Endometrium (tissue), 2 donors: ENCODE data around the gene TEAD1.
"Not testable (repeated sequence)": the region's sequence is repeated elsewhere in the genome, so short reads cannot be mapped to it uniquely, and the experiment has no call there.

ENCODE experiments used
- FAIRE-seq: peaks from 2 replicates; lab custom pipeline; 2012; peaks lifted over from hg19 to GRCh38; lab: Jason Lieb, UNC
- donor health status: control.
- donor health status: control.

Gene TEAD1

DNA sequence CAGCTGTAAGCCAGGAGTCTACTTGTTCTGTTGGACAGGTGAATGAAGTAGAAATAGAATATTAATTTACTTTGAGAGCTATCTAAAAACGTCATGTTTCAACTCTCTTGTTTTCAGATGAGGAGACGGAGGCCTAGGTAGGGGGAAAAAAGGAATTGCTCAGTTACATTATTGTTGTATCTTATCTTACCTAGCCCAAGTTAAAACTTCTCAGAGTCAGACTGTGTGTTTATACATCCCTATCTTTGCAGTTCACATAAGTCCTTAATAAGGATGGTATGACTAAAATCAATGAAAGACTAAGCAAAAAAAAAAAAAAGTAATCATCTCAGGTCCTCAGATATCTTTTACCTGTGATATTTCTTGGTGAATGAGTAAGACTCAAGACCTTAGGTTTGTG lies 62.8 kb downstream of the TEAD1 start:
- no peak for FAIRE-seq

DNA sequence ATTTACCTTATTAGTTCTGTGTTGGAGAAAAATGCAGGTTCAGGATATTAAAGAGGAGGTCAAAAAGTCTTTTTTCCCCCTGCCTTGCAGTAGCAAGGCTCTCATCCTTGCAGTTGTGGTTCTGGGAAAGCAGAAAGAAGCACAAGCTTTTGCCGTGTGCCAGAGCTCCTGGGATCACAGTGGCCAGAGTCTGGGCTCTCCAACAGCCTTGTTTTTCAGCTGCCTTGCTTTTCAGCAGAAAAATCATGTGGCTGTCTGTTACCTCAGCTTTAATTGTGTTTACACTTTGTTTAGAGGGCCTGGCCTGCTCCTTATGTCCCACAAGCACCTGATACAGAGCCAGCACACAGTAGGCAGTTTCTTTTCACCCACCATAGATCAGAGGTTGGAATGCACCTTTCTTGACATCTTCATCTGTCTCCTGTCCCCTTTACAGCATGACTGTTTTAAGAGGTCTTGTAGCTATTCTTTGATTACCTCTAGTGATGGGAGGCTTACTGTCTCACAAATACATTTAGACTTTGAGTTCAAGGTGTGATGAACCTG lies 67.5 kb downstream of the TEAD1 start:
- no peak for FAIRE-seq

- FAIRE-seq: no peak
These were observed 69.7 kb downstream of the TEAD1 start for GRCh38 chr11:12743834-12744449.

DNA sequence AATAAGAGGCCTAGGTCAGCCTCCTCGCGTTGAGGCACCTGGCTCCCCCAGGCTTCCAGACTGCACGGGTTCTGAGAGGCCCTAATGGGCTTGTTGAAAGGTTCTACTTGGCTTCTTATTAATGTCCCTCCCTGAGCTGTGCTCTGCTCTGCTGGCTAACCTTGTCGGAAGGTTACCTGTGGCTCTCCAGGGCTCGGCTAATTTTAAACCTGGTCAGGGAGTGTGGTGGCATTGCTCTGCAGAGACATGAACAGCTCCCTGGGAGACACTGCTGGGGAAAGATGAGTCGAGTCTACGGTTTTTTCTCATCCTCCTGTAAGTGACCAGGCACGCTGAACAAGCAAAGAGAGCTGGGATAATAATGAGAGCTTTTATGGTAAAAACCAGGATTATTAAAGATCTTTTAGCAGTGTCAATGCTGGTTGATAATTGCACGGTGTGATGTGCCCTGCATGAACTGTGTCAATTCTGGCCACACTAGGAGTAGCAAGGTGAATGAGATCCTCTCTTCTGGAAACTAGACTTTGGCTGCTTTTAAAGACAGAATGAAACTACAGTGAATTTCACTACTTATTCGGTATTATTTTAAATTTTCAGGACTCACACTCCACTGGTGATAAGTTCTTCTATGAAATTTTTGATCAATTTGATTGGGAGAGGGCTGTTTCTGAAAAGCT lies 70.7 kb downstream of the TEAD1 start:
- FAIRE-seq: no peak

DNA sequence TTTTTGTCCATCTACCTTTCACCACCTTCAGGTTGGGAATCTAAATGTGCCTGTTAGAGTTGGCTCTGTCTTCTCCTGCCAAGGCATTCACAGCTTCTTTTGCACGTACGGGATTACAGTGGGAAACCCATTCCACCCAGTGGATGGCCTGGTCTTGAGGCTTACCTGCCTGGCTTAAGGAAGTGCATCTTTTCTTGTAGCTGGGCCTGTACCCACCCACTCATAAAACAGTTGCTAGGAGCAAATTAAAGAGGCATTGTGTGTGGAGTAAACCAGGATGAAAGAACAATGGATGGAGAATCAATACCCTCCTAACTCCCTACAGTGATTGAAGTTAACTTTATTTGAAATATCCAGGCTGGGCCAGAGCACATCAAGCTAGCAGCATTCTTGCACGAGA lies 71.6 kb downstream of the TEAD1 start:
- no peak for FAIRE-seq

DNA sequence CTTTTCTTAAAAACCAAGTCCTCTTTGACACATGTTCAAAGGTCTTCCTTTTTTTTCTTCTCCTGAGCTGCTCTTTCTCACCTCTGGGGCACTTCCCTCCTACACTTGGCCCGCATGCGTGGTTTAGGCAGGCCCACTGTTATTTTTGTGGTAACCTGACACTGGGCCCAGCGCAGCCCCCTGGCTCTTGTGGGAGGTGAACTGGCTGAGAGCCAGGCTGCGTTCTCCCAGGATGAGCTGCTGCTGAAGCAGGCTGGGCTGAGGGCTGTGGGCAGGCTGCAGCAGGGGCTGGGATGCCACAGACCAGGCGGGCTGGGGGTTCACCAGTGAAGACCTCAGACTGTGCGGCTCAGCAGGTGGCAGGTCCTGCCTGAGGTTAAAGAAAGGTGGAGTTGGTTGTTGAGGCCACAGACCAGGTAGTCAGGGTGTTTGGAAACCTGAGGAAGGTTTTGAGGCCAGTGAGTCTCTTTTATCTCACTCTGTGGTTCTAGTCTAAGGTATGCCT lies 72.4 kb downstream of the TEAD1 start:
- no peak for FAIRE-seq

- FAIRE-seq: no peak
These were observed 74.3 kb downstream of the TEAD1 start for GRCh38 chr11:12748561-12748960.

DNA sequence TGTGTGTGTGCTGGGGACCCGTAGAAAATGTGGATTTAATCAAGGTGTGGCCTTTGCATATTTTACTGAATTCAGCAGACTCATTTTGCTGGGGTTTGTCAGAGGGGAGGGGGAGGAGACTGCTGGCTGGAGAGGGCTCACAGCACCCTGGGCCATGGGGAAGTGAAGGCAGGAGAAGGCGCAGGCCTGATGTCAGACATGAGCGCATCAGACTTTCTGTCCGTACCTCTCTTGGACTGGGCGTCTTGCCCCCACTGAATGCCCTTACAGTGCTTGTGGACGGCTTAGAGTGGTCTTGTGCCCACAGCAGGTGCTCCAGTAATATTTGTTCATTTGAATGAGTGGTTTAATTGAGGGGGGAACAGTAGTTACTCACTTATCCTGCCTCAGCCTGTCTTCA lies 75.2 kb downstream of the TEAD1 start:
- FAIRE-seq: no peak

- no peak for FAIRE-seq
These were observed 76.0 kb downstream of the TEAD1 start for GRCh38 chr11:12750181-12750580.

DNA sequence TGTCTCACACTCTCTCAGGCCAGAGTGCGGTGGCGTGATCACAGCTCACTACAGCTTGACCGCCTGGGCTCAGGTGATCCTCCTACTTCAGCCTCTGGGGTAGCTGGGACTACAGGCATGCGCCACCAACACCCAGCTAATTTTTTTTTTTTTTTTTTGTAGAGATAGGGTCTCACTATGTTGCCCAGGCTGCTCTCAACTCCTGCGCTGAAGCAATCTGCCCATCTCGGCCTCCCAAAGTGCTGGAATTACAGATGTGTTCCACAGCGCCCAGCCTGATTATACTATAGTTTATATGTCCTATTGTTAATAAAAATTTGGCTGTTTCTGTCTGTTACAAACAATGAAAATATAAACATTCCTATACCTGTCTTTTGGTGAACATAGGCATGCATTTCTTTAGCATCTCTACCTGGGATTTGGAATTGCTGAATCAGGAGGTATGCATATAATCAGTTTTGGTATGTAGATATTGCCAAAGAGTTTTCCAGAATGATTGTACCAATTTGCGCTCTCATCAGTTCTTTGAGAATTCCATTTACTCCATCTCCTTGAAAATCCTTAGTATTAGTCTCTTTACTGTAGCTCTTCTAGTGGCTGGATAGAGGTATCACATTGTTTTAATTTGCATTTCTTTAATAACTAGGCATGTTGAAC lies 78.8 kb downstream of the TEAD1 start:
- FAIRE-seq: no peak

- FAIRE-seq: no peak
These were observed 79.8 kb downstream of the TEAD1 start for GRCh38 chr11:12754021-12754420.

DNA sequence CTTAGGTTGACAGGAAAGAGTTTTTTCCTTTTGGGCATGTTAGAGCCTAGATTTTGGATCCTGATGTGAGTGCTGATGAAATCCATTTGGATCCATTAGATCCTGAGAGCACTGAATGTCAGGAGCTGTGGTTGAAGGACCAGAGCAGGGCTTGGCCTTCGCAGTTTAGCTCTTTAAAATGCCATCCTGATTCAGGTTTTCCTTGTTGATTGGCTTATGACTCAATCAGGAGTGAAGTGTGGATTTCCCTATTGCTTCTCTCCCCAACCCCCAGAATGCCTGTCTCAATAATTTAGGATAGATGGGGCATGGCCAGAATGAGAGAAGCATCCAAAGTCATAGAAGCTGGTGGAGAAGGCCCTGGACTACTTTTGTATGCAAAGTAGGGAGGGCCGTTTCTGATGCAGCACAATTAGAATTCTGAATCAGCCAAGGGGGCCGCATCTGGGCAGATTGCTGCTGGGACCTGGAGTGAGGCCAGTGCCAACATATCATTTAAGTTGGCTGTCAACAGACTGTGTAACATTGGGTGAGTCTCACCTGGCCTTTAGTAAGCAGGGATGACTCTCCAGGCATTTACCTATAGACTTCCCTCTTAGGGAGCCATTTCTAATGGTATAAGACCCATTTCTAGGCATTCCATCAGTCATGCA lies 80.5 kb downstream of the TEAD1 start:
- FAIRE-seq: no peak

DNA sequence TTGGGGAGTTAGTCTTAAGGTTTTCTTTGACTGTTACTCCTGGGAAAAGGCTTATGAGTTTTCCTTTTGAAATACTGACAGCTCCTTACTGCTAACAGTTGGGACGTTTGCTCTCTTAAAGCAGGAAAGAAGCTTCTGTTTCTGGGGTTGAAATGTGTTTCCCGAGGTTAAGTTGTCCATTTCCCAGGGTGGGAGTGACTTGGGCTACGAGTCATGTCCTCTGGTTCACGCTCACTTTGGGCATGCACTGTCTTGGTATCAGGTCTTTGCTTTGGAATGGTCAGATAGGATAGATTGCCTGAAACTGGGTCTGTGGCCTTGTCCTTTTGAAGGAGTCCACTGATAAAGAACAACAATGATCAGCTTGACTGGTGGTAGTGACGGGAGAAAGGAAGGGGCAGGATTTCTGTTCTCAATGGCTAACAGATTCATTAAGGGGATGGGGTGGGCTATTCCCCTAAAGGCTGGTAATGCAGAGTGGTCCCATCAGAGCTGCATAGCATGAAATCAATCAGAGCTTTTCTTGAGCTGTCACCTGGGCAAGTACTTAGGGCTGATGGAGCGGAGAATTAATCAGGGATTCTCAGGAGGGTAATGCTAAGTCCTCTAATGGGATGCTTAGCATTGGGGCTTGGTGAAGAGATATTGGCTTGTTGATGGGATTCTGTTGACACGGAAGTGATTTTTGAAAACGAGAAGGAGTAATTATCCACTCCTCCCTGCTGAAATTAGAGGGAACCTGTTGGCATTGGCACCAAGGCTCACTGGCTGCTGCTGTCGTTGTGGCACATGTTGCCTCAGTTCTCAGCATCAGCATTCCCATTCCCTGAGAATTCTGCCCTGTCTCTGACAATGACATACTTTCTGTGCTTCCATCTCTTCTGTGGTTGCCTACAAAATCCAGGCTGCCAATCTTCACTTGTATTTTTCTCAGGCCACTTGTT lies 81.6 kb downstream of the TEAD1 start:
- FAIRE-seq: no peak

DNA sequence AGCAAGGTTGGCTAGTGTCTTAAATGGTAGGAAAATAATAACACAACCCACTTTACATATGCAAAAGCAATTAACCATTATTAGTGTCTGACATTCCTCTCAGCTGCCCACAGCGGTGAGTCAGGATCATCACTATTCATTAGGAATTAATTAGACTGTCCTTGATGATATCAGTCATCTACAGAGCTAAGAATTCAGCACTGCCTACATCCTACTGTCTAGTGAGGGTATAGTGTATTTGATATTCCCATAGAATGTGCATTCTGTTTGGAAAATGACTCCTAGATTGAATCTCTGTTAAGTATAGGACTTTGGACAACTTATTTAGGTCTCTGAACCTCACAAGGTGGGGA lies 82.2 kb downstream of the TEAD1 start:
- no peak for FAIRE-seq

DNA sequence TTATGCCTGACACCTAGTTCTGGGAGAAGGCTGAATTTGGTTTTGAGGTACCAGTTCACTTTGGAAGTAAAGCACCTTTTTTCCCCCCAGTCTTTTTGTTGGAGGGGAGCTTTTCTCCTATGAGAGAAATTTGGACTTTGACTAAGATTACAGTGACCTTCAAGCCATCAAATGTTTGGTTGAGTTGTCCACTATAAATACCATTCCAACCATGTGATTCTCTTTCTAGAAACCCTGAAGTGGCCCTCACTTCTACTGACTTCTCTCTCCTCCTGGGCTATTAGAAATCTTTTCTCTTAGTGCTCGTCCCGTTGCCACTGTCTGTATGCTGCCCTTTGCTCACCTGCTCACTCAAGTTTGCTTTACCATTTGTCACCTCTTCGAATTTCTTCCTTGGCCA lies 82.6 kb downstream of the TEAD1 start:
- no peak for FAIRE-seq

DNA sequence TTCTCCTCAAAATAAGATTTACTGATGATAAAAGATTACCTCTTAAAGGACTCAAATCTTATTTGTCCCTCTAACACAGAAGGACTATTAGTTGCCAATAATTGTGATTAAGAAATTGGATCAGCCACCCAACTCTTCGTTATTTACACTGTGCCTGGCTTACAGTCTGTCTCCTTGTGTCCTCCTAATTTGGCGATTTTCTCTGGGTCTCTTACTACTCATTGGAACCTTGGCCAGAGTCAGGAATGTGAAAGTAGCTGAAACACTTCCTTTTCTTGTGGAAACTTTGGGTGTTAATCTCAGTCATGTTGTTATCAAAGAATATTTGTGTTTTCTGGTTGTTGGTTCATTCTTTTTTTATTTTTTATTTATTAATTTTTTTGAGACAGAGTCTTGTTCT lies 83.2 kb downstream of the TEAD1 start:
- no peak for FAIRE-seq

DNA sequence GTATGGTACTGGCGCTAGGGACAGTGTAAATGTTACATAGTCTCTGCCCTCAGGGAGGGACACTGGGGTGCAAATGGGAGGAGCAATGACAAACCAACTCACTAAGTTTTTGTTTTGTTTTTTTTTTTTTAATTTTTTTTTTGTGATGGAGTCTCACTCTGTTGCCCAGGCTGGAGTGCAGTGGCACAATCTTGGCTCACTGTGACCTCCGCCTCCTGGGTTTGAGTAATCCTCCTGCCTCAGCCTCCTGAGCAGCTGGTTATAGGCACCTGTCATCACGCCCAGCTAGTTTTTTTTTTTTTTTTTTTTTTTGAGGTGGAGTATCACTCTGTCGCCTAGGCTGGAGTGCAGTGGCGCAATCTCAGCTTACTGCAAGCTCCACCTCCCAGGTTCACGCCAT lies 83.9 kb downstream of the TEAD1 start:
- not testable (repeated sequence) for FAIRE-seq

GRCh38 chr11:12761029-12761428 lies 86.8 kb downstream of the TEAD1 start:
- FAIRE-seq: no peak

DNA sequence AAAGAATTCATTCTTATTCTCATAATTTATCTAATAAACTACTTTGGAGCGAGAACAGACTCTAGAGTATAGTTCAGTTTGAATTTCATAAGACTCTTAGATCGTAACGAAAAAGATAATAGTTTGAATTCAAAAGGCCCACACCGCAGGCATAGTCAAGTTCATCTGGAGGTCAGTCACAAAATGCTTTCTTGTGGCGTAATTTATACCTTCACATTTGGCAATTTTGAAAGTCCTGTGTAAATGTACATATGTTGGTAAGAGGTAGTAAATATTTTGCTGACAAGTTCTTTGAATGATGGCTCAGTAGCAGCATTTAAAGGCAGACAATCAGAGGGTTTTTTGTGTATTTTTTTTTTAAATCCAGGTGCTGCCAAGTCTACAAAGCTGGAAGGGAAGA lies 88.1 kb downstream of the TEAD1 start:
- FAIRE-seq: no peak

DNA sequence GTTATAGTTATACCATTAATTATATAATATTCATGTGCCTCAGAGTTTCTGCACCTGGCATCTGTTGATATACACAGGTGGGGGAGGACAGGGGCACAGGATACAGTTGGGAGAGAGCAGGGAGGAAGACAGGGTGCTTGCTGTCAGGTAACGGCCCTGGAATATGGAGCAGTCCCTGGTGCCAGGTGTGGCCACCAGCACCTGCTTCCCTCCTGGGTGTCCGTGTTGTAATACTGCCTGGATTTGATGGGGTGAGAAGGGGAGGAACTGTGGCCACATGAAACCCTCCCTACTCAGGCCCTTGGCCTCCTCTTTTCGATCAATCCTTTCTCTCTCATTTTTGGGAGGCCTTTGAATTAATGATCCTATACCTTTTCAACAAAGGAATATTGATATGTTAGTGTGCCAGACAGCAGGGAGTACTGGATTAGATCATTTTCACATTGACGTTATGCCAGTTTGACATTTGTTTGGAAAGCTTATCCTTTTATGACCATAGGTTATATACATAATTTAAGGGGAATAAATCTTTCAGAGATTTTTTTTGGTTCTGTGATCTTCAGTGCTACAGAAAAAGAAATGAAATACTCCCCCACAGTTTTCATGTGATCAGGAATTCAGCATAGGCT lies 88.6 kb downstream of the TEAD1 start:
- FAIRE-seq: no peak
